SIG-M5 treated with dmso at 0.1 percent for 504 hours (cell line): ENCODE measurements around the gene BLVRB.
"Not testable (repeated sequence)": the region's sequence is repeated elsewhere in the genome, so short reads cannot be mapped to it uniquely, and the experiment has no call there.

Experiments
- DNase-seq: peaks from one replicate; lab custom pipeline; 2025; ENCODE audit not compliant: unreplicated experiment; lab: John Stamatoyannopoulos, UW

The BLVRB gene

DNA sequence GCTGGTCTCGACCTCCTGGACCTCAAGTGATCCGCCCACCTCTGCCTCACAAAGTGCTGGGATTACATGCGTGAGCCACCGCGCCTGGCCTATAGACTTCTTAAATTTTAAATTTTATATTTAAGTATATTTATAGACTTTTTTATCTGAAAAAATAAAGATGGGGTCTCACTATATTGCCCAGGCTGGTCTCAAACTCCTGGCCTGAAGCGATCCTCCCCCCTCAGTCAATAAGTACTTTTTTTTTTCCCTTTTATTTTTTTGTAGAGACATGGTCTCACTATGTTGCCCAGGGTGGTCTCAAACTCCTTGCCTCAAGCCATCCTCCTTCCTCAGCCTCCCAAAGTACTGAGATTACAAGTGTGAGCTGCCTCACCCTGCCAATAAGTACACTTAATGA is 41.6 kb downstream of the BLVRB start:
- DNase-seq: no peak

DNA sequence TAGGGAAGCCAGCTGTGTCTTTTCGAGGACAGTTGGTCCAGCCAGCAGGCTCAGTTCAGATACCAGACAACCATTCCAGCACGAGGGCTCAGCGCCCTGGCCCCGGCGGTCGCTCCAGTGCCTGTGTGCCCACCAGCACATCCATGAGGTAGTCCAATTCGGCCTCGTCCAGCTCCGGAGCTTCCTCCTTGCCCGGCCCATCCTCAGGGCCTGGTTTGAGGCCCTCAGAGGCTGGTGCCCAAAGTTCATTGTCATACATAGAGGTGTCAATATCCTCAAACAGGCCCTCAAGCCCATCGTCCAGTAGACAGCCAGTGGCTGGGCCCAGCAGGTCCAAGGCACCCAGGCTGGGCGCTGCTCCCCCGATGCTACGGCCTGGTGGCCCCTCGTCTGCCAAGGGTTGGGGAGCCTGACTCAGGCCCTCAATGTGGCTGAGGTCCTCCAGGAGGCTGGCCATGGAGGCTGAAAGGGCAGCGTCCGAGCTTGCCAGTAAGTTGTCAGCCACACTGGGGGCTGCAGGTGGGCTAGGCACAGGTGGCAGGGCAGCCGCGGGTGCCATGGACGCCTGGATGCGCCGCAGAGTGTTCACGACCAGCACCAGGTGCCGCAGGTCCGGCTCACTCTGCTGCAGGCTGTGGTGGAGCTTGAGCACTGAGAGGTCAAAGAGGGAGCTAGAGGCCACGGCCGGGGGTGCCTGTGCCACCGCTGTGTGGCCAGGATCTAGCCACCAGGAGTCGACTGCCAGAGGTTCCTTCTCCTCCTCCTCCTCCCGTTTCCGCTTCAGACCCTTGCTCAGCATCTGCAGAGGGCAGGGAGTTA is 42.6 kb downstream of the BLVRB start:
- DNase-seq: no peak

- no peak for DNase-seq
Measured at GRCh38 chr19:40421993-40422747, 43.4 kb downstream of the BLVRB start.

DNA sequence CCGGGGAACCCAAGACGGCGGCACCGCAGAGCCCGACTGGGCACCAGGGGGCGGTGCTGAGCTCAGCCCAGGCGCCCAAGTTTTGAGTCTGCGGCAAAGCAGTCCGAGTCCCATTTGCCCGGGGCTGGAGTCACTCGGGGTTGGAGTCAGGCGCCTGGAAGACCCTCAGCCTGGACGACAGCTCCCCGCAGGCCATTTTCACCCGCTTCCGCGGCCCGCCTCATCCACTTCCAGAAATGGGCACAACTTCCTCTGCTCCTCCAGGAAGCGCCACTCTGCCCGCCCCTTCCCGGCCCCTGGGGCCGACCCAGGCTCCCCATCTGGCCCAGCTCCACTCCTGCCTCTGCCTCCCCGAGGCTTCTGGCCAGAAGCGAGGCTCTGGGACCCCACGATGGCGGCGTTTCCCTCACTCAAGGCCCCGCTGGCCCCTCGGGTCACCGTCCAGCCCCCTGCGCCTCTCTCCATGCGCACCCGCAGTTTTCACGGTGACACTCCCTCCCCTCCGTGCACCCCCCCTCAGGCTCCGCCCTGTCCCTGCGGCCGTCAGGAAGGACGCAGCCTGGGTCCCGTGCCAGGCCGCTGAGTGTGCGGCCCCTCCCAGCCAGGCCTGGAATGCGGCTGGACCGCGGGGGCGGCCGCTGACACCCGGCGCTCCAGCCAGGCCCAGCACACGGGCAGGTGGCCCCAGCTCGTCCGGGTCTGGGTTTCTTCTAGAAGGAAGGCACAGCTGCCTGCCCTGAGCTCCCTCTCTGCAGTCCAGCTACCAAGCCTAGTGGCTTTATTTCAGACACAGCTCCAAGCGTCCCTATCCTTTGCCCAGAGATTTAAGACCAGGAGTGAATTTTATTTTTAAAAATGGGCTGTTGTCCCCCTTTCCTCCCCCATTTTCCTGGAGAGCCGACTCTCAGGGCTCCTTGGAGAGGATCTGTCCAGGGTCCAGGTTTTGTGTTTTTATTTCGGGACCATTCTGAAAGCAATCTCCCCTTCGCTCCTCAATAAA is 44.5 kb downstream of the BLVRB start:
- peak; percentile 71 for DNase-seq

DNA sequence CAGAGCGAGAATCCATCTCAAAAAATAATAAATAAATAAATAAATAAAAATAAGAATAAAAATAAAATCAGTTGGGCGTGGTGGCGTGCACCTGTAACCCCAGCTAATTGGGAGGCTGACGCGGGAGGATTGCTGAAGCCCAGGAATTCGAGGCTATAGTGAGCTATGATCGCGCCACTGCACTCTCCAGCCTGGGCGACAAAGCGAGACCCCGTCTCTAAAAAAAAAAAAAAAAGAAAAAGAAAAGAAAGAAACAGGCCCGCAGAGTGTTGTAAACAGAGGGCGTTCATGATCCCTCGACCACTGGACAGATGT is 45.1 kb downstream of the BLVRB start:
- no peak for DNase-seq

DNA sequence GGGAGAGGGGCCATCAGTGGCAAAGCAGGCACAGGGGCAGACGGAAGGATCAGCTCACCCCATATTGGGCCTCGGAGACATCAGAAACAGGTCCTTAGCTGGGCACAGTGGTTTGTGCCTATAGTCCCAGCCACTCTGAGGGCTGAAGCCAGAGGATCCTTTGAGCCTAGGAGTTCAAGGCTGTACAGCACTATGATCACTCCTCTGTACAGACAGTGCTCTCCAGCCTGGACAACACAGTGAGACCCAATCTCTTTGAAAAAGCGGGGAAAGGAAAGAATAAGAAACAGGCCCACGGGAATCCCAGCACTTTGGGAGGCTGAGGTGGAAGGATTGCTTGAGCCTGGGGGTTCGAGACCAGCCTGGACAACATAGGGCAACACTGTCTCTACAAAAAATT is 45.8 kb downstream of the BLVRB start:
- DNase-seq: no peak

- no peak for DNase-seq
Measured at GRCh38 chr19:40419066-40419612, 46.4 kb downstream of the BLVRB start.

- no peak for DNase-seq
Measured at GRCh38 chr19:40418040-40418439, 47.5 kb downstream of the BLVRB start.

- DNase-seq: no peak
Measured at GRCh38 chr19:40417643-40417981, 47.9 kb downstream of the BLVRB start.

DNA sequence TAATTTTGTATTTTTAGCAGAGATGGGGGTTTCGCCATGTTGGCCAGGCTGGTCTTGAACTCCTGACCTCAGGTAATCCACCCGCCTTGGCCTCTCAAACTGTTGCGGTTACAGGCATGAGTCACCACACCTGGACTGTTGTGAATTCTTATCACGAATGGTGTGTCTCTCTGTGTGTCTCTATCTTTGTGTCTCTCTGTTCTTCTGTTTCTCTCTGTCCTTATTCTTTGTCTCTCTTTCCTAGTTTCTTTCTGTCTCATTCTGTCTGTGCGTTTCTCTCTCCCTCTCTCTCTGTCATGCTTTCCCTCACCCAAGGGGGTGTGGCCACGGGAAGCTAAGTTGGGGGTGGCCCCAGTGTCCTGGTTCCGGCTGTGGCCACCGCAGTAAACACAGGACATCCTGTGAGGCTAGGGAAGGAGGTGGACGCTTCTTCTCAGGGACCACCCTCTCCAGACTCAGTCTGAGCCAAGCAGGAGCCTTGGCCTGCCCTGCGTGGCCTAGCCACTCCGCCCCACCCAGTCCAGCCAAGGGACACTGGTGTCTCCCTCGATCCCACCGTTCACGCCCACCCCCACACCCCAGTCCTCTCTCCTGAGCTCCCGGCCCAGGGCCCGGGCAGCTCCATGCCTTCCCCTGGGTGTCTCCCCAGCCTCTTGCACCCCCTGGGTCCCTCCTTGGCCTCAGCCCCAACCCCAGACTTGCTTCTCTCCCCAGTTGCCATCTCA is 48.5 kb downstream of the BLVRB start:
- no peak for DNase-seq

GRCh38 chr19:40415768-40416167 is 49.8 kb downstream of the BLVRB start:
- DNase-seq: no peak

- no peak for DNase-seq
Measured at GRCh38 chr19:40414542-40415535, 50.7 kb downstream of the BLVRB start.

GRCh38 chr19:40413291-40413845 is 52.2 kb downstream of the BLVRB start, which contains the start of gene PRX:
TSS of gene PRX (minus strand) at chr19:40413378. CDS start at chr19:40407932, 5,446 bp downstream.
- DNase-seq: no peak

- DNase-seq: no peak
Measured at GRCh38 chr19:40412866-40413265, 52.7 kb downstream of the BLVRB start.

- no peak for DNase-seq
Measured at GRCh38 chr19:40411958-40412499, 53.5 kb downstream of the BLVRB start.

DNA sequence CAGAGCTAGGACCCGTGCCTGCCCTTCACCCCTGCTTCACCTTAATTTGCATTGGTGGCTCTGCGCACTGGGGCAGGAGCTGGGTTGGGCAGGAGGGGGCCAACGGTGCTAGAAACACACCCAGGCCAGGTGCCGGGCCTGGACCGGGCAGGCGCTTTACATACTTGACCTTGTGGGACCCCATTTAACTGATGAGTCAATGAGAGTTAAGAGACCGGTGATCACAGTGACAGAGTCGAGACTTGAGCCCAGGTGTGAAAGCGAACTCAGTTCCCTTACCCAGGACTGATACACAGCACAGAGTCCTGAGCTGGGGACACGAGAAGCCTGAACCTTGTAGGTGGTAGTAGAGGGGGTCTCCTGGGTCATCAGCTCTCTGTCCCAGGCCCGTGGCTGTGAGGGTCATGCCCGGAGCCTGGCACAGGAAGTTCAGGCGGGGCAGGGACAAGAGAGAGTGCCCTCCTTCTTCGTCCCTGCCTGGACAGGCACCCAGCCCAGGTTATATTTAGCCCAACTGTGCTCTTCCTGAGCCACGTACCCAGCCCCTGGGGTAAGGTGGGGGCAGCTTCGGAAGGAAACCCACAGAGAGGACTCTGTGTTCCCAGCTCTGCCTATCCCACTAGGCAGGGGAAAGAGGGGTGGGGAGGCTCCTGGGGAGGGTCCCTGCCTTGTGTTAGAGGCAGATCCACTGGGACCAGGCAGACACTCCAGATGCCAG is 54.3 kb downstream of the BLVRB start:
- DNase-seq: no peak

DNA sequence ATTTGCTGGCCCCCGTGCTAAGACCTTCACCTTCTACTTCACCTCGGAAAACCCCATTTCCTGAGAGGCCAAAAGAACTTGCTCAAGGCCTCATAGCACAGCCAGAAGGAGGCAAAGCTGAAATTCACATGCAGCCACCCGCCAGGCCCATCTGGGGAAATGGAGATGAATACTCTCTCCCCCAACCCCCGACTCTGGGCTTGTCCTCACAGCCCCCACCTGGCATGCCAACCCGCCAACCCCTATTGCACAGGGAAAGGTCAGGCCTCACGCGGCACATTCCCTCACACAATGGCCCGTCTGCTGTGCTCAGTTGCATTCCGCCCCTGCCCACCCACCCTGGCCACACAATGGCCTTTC is 55.5 kb downstream of the BLVRB start:
- DNase-seq: no peak

DNA sequence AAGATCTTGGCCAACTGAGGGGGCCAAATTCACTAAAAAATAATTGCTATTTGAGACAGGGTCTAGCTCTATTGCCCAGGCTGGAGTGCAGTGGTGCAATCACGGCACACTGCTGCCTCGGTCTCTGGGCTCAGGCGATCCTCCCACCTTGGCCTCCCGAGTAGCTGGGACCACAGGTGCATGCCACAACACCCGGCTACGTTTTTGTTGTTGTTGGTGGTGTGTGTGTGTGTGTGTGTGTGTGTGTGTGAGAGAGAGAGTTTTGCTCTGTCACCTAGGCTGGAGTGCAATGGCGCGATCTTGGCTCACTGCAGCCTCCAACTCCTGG is 57.0 kb downstream of the BLVRB start:
- DNase-seq: not testable (repeated sequence)
